ENCODE measurements around the gene KIZ.

GRCh38 chr20:21118782-21119181, 7.1 kb upstream of the KIZ start:
- TF ChIP-seq POLR2A (IDR thresholded peaks at IDR 0.05; ENCODE audit: low read length), result no peak
- no peak for TF ChIP-seq GATA1 (IDR thresholded peaks at IDR 0.05; ENCODE audit: low read depth, low read length)
